DMS 273 (cell line): Measurements from ENCODE around the gene MCCC2.
"Not testable (repeated sequence)": the region's sequence is repeated elsewhere in the genome, so short reads cannot be mapped to it uniquely, and the experiment has no call there.

Experiments used
- DNase-seq: peaks from one replicate; lab custom pipeline; 2025; ENCODE audit not compliant: unreplicated experiment; lab: John Stamatoyannopoulos, UW

MCCC2 gene

DNA sequence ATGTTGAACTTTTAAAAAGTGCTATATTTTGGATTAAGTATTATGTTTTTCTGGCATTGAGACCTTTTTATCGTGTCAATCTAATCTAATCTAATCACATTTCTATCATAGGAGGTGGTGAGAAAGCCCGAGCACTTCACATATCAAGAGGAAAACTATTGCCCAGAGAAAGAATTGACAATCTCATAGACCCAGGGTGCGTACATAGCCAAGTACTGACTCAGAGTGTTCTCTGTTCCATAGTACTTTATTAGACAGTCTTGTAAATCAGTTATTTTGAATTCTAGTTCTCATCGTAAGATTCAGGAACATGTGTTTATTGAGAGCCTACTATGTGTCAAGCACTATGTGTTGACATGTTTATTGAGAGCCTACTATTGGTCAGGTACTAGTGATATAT is 9.0 kb downstream of the MCCC2 start:
- no peak for DNase-seq

DNA sequence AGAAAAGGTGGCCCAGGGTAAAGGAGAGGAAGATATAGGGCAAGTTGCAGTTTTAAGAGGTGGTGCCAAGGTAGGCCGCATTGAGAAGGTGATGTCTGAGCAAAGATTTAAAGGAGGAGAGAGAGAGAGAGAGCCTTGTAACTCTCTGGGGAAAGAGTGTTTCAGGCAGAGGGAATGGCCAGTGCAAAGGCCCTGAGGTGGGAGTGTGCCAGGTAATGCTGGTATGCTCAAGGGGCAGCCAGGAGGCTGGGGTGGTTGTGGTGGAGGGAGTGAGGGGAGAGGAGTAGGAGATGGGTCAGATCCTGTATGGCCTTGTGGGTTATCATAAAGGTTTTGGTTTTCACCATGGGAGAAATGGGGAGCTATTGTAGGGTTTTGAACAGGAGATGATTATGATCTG is 9.9 kb downstream of the MCCC2 start:
- DNase-seq: no peak

DNA sequence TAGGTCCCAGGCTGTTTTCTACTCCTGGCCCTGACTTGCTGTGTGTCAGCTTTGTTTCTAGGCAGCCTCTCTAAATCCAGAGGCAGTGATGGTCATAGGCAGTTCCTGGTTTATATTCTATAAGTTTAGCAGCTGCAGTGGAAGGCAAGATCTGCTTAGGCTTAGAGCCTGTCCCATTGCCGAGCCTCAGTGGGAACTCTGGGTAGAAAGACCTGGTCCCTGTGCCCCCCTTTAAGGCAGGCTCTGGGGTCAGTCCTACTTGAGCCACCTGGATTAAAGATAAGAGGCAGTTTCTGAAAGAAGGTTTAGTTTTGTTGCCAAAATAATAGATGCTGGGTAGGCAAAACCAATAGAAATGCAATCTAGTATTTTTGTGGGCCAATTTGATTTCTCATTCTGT is 13.6 kb downstream of the MCCC2 start:
- no peak for DNase-seq

DNA sequence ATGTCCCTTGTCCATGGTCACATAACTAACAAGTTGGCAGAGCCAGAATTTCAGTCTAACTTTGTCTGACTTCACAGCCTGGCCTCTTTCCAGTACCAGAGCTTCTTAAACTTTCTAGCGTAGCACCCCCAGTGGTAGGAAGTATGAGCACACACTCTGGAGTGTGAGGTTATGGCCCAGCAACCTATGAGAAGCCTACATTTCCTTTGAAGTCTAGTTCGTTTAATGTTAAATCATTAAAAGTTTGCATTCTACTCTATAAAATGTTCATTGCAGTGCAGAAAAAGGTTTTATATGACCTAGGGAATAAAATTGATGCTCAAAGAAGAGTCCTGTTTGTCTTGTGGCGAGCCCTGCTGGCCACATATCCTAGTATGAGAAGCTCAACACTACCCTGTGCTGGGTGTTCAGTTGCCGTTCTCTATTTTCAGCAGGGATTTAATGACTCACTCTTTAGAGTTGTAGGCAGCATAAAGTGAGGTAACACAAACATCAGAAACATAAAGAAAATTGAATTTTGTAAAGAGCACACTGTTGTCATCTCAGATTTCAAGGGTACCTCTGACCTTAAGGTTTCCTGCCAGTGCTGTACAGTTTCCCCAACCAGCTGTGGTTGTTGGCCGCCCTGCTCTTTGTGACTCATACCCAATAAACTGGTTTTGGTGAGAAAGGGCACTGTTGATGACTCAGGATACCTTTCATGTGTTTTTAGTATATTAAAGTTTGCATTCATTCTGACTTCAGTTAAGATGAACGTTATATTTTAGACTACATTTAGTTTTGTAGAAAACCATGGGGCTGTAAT is 14.3 kb downstream of the MCCC2 start:
- peak; percentile 92 for DNase-seq

DNA sequence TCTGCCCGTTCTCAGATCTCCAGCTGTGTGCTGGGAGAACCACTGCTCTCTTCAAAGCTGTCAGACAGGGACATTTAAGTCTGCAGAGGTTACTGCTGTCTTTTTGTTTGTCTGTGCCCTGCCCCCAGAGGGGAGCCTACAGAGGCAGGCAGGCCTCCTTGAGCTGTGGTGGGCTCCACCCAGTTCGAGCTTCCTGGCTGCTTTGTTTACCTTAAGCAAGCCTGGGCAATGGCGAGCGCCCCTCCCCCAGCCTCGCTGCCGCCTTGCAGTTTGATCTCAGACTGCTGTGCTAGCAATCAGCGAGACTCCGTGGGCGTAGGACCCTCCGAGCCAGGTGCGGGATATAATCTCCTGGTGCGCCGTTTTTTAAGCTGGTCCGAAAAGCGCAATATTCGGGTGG is 22.8 kb downstream of the MCCC2 start:
- DNase-seq: not testable (repeated sequence)

DNA sequence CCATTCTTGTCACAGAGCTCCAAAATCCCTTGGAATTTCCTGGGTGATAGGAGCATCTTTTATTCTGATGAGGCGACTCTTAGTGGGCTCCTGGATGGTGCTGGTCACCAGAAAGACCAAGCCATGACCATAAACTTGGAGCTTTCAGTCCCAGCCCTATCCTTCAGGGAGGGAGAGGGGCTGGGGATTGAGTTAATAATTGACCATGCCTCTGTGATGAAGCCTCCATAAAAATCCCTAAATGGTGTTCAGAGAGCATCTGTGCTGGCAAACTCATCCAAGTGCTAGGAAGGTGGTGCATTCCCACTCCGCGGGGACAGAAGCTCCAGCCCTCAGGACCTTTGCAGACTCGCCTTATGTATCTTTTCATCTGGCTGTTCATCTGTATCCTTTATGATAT is 28.7 kb downstream of the MCCC2 start:
- DNase-seq: no peak

DNA sequence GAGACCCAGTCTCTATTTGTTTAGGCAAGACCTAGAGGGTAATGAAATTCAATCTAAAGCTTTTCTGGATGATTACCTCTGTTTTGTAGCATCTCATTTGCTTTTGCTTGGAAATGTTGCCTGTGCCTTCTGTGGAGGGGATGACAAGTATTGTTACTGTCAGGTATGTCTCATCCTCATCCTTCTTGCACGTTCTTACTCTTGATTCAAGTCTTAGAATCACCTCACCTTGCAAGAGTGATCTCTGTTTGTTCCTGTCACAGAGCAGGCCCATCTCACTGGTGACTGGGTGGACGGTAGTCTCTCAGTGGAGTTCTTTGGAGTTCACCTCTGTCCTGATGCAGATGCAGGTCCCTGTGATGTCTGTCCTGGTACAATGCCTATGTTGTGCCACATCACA is 33.5 kb downstream of the MCCC2 start:
- DNase-seq: no peak

DNA sequence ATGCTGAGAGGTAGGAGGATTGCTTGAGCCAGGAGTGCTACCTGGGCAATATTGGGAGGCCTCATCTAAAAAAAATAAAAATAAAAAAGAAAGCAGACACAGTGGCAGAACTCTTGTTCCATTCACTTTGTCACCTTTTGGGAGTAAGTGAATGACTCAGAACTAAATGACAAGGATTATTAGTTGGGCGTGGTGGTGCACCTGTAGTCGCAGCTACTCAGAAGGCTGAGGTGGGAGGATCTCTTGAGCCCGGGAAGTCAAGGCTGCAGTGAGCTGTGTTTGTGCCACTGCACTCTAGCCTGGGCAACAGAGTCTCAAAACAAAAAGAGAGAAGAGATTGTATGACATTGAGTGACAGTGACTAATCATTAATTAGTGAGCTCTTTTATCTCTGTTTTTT is 34.1 kb downstream of the MCCC2 start:
- DNase-seq: no peak

DNA sequence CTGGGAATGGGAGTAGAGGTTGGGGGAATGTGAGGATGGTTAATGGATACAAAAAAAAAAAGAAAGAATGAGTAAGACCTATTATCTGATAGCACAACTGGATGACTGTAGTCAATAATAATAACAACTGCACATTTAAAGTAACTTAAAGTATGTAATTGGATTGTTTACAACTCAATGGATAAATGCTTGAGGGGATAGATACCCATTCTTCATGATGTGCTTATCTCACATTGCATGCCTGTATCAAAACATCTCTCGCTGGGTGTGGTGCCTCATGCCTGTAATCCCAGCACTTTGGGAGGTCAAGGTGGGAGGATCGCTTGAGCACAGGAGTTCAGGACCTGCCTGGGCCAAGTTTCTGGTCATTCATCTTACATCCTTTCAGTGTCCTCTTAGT is 34.6 kb downstream of the MCCC2 start:
- DNase-seq: no peak

DNA sequence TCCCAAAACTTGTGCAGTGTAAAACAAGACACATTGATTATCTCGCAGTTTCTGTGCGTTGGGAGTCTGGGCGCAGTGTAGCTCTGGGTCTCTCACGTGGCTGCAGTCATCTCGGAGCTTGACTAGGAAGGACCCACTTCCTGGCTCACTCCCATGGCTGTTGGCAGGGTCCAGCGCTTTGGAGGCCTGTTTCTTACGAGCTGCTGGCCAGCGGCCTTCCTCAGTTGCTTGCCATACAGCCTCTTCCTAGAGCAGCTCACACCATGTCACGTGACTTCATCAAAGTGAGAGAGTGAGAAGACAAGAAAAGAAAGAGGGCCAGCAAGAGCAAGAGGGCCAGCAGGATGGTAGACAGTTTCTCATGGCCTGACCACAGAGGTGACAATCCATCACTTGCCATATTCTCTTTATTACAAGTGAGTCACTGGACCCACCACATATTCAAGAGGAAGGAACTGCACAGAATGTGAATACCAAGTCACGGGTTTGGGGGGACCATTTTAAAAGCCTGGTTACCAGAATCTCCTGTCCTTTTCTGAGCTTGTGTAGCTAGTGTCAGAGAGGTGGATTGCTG is 36.2 kb downstream of the MCCC2 start:
- DNase-seq: no peak

DNA sequence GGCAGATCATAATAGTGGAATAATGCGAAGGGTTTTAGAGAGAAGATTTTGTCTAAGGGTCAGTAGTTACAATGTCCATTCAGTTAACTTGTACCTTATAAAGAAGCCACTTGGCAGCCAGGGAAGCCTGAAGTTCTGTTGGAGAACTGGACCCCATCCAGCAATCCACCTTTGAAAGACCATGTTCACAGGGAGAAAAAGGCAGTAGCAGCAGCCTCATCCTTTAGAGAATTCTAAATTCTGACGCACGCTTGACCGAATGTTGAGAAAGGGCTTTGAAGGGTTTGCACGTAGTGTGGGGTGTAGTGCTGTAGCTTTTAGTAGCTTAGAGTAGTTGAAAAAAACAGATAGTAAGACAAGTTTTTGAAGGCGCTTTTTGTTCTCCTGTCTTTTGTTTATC is 42.8 kb downstream of the MCCC2 start:
- DNase-seq: no peak

DNA sequence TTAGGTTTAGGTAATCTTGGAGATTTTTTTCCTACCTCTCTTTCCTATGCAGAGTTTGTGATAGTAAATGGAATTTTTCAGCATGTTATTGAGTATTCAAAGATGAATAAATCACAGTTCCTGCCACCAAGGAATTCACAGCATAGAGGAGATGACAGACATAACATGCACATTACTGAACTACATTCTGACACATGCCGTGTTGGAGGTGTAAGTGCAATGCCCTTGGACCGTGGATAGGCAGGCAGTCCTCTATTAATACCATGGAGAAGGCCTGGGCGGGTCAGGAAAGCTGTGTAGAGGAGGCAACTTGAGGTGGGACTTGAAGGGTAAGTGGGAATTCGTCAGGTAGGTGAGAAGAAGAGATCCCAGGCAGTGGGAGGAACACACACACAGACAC is 43.9 kb downstream of the MCCC2 start:
- no peak for DNase-seq

DNA sequence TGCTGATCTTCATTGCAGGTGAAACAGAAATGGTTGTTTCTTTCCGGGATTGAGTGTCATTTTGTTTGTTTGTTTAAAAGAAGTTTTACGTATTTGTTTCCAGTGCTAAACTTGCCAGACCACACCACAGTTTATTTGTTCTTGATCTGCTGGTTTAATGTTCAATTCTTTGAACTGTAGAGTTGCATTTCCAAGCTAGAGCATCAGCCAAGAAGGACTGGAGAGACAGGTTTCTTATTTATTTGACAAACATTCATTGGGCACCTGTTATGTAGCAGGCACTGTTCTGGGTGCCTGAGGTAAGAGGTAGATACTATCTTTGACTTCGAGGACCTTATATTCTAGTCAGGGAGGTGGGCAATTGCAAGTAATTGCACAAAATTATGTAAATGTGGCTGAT is 45.0 kb downstream of the MCCC2 start:
- no peak for DNase-seq

DNA sequence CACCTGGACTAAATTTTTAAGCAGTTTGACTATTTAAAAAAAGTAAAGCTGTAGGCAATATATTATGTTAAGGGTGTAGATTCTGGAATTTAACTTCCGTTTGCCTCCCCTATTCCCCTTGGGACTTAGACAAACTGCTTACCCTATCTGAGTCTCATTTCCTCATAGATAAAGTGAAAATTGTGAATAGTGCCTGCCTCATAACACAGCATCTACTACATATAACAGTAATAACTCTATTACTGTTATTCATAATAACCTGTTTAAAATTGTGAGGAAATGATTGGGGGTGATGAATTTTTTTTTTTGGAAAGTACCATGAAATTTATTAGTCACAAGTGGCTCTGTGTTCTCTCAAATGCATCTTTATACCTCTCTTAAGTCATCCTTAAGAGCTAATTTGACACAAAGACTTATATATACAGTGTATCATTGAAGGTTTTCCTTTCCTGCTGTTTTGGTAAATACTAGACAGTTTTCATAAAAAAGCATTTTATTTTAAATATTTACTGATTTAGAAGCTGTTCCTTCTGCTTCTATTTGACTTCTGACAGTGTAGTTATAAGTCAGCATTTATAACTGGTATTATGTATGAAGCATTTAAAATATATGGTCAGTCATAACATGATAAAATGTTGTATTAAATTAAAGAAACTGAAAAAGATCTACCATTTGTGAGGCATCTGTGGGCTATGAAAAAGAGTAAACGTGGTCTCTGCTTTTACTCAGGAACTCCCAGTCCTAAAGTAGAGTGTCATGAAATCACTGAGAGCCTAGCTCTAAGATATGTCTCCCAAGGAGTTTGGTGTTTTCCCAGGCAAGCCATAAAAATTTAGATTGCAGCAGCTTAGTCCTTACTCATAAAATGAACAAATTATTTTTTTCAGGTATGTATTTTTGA is 46.4 kb downstream of the MCCC2 start:
- DNase-seq: no peak

DNA sequence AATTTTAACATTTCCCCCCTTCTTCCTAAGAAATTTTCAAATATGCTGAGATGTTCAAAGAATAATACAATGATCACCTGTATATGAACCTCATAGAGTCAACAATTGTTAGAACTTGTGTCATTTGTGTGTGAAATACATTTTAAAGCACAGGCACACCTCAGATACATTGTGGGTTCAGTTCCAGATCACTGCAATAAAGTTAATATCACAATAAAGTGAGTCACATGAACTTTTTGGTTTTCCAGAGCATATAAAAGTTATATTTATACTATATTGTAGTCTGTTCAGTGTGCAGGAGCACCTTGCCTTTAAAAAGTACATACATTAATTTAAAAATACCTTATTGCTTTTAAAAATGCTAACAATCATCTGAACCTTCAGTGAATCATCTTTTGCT is 50.0 kb downstream of the MCCC2 start:
- DNase-seq: no peak

DNA sequence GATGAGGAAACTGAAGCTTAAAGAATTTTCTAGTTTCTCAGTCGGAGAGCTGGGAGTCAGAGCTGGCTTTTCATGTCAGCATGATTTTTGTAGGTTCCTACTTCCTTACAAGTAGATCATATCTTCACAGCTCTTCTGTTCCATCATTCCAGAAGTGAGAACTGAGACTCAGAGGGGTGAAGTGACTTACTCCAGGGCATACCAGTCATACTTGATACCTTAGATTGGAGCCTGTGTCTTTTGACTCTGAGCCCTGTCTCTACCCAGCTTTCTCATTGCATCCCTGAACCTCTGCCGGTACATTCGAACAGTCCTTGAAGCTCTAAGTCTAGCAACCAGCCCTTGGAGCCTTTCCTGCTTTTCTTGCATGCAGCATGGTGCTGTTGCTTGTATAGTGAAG is 53.3 kb downstream of the MCCC2 start:
- no peak for DNase-seq

DNA sequence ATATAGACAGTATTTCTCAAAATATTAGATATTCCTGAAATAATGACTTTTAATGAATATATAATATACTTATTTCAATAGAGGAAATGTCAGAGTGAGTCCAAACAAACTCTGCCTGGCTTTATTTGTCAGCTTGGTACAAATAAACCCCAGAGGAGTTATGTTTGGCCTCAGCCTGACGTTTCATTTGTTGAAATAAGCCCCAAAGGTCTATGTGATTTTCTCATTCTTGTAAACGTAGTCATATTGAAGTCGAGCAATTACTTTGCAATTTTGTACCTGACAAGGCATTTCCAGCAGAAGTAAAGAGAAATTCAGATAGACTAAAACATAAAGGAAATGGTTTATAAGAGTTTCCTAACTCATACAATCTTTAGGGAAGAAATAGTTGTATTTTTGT is 57.9 kb downstream of the MCCC2 start:
- no peak for DNase-seq

DNA sequence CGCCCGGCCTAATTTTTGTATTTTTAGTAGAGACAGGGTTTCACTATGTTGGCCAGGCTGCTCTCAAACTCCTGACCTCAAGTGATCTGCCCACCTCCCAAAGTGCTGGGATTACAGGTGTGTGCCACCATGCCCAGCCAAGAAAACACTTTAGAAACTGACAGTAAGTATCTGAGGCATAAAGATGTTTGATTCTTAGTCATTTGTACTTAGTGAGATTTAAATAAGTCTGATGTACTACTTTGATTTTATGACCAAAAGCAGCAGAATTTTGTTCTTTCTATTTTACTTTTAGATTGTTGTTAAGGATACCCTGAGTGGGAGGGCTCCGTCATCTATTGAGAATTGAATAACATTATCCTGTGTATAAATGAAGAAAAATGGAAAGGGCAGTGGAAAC is 63.8 kb downstream of the MCCC2 start:
- DNase-seq: not testable (repeated sequence)

DNA sequence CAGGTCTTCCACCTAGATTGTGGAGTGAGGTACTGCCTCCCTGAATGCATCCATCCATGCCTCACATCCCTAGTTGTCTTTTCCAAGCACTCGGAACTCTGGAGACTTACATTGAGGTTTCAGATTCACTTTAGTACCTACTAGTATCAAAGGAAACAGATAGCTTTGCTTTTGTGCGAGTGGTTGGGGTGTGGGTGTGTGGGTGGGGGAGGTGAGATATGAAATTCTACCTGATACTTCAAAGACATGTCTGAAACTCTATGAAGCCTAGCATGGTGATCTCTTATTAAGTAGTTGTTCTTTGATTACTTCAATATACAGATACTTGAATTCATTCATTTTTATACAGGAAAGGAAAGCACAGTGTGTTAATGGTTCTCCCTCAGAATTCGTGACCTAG is 64.4 kb downstream of the MCCC2 start:
- DNase-seq: peak; percentile 31

DNA sequence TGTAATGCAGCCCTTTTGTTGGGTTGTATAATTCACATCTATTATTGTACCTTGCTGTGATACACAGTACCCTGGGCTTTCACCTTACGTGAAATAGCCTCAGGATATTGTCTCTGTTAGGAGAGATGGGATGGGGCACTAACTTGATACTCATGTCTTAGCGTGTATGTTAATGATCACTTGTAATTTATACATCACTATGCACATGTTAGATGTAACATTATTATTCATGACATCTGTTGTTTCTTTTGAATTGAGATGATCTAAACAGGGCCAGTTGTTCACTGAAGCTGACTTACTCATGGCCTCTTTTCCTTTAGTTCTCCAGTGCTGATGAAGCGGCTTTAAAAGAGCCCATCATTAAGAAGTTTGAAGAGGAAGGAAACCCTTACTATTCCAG is 65.2 kb downstream of the MCCC2 start:
- peak; percentile 88 for DNase-seq

DNA sequence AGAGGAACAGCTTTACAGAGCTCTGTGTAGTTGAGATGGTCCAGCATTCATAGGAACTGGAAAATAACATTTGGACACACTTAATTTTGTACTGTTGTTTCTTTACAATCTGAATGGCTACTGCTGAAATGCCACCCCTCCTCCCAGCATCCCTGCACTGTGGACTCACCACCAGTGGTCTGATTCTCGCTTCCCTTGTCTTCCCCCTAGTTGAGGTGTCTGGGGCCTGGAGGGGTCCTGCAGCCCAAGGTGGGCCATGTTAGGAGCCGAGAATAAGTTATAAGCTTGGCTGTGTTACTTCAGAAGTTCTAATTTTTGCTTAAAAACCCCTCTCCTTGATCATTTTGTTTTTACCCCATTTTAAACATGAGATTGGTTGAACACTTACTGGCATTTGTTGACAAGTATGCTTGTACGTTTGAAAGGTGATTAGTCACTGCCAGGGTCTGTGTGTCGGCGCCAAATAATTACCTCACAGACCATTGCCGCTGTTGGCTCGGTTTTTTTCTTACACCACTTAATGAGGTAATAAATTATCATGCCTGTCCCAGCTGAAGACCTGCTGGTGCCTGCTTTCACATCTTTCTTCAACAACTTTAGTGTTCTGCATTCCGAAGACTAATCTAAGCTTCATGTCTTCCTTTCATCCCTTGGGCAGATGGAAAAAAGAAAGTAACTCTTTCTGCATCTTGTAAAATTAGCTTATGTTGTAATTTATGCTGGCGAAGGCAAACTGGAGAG is 65.8 kb downstream of the MCCC2 start:
- peak; percentile 95 for DNase-seq
